Transverse colon (tissue), 4 donors: ENCODE results near the gene THBS4.

ENCODE experiments used
- EP300 ChIP-seq: sonication (generic); formaldehyde crosslinking; IDR thresholded peaks from one replicate; pipeline ENCODE4 v1.6.1; 2017; ENCODE audit warnings: antibody characterized with exemption, low read depth
- POLR2A ChIP-seq: fragments of 450-650 bp; IDR thresholded peaks from one replicate; pipeline ENCODE4 v1.6.1; 2016; ENCODE audit warnings: antibody characterized with exemption, mild to moderate bottlenecking, moderate library complexity
- POLR2AphosphoS5 ChIP-seq, 3 donors: sonication (generic); formaldehyde crosslinking; IDR thresholded peaks; one replicate each; pipeline ENCODE4 v1.6.1; 2016; ENCODE audit warnings: antibody characterized with exemption in 3 of 3
- TF ChIP-seq, protein P1 (sequence below), 5 experiments: fragments of 200-600 bp in 3 of 5; fragments of 450-650 bp in 2 of 5; sonication (generic) in 3 of 5; IDR thresholded peaks; 1 replicate in 2 of 5; 2 replicates in 3 of 5; pipeline ENCODE4 v1.5.1; 2016 to 2017; ENCODE audit warnings: antibody characterized with exemption in 5 of 5, inconsistent platforms in 3 of 5, mild to moderate bottlenecking in 2 of 5, moderate library complexity in 1 of 5

DNA sequence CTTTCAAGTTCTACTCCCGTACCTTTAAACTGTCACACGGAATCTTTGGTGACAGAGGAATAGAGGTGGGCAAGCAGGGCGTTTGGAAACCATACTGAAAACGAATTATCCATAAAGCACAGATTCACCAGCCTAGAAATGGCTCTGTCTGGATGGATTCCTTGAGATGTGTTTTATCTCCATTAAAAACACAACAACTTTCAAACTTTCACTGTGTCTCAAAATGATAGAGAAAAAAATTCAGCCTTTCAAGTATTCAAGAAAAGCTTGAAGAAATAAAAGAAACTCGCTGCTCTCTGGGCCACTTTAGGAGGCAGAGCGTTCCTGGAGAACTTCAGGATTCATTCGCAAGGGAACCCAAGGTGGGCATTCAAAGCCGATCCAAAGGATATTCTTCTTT, 589 bp upstream of the THBS4 start:
- TF ChIP-seq POLR2AphosphoS5 (IDR thresholded peaks at IDR 0.05) (no peak), POLR2A (no peak), EP300 (no peak)
- TF ChIP-seq, protein P1, sequence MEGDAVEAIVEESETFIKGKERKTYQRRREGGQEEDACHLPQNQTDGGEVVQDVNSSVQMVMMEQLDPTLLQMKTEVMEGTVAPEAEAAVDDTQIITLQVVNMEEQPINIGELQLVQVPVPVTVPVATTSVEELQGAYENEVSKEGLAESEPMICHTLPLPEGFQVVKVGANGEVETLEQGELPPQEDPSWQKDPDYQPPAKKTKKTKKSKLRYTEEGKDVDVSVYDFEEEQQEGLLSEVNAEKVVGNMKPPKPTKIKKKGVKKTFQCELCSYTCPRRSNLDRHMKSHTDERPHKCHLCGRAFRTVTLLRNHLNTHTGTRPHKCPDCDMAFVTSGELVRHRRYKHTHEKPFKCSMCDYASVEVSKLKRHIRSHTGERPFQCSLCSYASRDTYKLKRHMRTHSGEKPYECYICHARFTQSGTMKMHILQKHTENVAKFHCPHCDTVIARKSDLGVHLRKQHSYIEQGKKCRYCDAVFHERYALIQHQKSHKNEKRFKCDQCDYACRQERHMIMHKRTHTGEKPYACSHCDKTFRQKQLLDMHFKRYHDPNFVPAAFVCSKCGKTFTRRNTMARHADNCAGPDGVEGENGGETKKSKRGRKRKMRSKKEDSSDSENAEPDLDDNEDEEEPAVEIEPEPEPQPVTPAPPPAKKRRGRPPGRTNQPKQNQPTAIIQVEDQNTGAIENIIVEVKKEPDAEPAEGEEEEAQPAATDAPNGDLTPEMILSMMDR (IDR thresholded peaks at IDR 0.05): no peak
